PC-3 (cell line): ENCODE data around the gene CHD6. TPM values are rescaled to one million over a fixed set of nuclear protein-coding genes. Genes with fewer than 3 reads are reported as not detected.

ENCODE experiments used
- ATAC-seq: fragments of 200-7000 bp; cut with Tn5 transposase; 2 replicates; pipeline ENCODE4 v1.9.1; 2020; ENCODE audit warnings: mild to moderate bottlenecking, moderate library complexity
- BruUV-seq: library from RNA; stranded (reverse); fragments of 400-500 nt; replicated peaks from 2 replicates; lab custom pipeline; 2021; lab: Mats Ljungman, UMichigan
- CTCF ChIA-PET: fragments of 300-600 bp; sonication (Branson Sonifier 250); formaldehyde crosslinking; loops from one replicate; lab custom pipeline; 2022; ENCODE audit warnings: antibody characterized with exemption; lab: Charles Lee
- POLR2A ChIA-PET: fragments of 300-600 bp; sonication (Branson Sonifier 250); formaldehyde crosslinking; loops from one replicate; lab custom pipeline; 2022; ENCODE audit warnings: antibody characterized with exemption; ENCODE audit not compliant: unreplicated experiment; lab: Charles Lee
- DNase-seq: peaks from one replicate; pipeline ENCODE4 v3.0.0-alpha.2; 2015
- H2AFZ ChIP-seq: fragments of 300-600 bp; sonication (generic); 2 replicates; pipeline ENCODE4 v1.6.0; 2016; ENCODE audit warnings: antibody characterized with exemption, low read length
- H3F3A ChIP-seq: fragments of 300-600 bp; sonication (generic); one replicate; pipeline ENCODE4 v1.6.0; 2017; ENCODE audit warnings: antibody characterized with exemption, low read length, control low read depth, mild to moderate bottlenecking; ENCODE audit not compliant: unreplicated experiment
- H3K27ac ChIP-seq: fragments of 300-600 bp; sonication (generic); 2 replicates; pipeline ENCODE4 v1.5.1; 2016; ENCODE audit warnings: mild to moderate bottlenecking, low read length
- H3K27me3 ChIP-seq: fragments of 300-600 bp; sonication (generic); 2 replicates; pipeline ENCODE4 v1.6.1; 2016; ENCODE audit warnings: low read length, mixed read lengths
- H3K36me3 ChIP-seq: fragments of 300-600 bp; sonication (generic); 2 replicates; pipeline ENCODE4 v1.6.1; 2016; ENCODE audit warnings: low read depth, mixed run types, low read length, mixed read lengths
- H3K4me1 ChIP-seq: fragments of 300-600 bp; sonication (generic); 2 replicates; pipeline ENCODE4 v1.5.1; 2016; ENCODE audit warnings: low read length; ENCODE audit not compliant: insufficient read depth
- H3K4me2 ChIP-seq: fragments of 300-600 bp; sonication (generic); 2 replicates; pipeline ENCODE4 v1.6.0; 2016; ENCODE audit warnings: low read length
- H3K4me3 ChIP-seq: fragments of 300-600 bp; sonication (generic); 2 replicates; pipeline ENCODE4 v1.5.1; 2016; ENCODE audit warnings: mild to moderate bottlenecking, low read length, mixed read lengths
- H3K79me2 ChIP-seq: fragments of 300-600 bp; sonication (generic); 2 replicates; pipeline ENCODE4 v1.6.1; 2017; ENCODE audit warnings: low read length, mixed read lengths
- H3K9ac ChIP-seq: fragments of 300-600 bp; sonication (generic); 2 replicates; pipeline ENCODE4 v1.6.0; 2016; ENCODE audit warnings: mild to moderate bottlenecking, low read length
- H3K9me2 ChIP-seq: fragments of 300-600 bp; sonication (generic); replicated peaks from 2 replicates; pipeline ENCODE4 v1.6.1; 2016; ENCODE audit warnings: mixed run types, low read length, mixed read lengths
- H3K9me3 ChIP-seq: fragments of 300-600 bp; sonication (generic); 2 replicates; pipeline ENCODE4 v1.6.1; 2016; ENCODE audit warnings: low read length, mixed read lengths
- H4K20me1 ChIP-seq: fragments of 300-600 bp; sonication (generic); 2 replicates; pipeline ENCODE4 v1.6.1; 2016; ENCODE audit warnings: low read length, mixed read lengths
- CTCF ChIP-seq: fragments of 300-600 bp; sonication (generic); conservative IDR thresholded peaks from 2 replicates; pipeline ENCODE4 v1.5.1; 2017; ENCODE audit warnings: antibody characterized with exemption, low read depth, mild to moderate bottlenecking, low read length
- EZH2 ChIP-seq: fragments of 300-600 bp; sonication (generic); IDR thresholded peaks from one replicate; pipeline ENCODE4 v1.6.1; 2017; ENCODE audit warnings: antibody characterized with exemption, mild to moderate bottlenecking, low read length; ENCODE audit not compliant: unreplicated experiment
- EZH2phosphoT487 ChIP-seq: fragments of 300-600 bp; sonication (generic); IDR thresholded peaks from 2 replicates; pipeline ENCODE4 v1.6.1; 2018; ENCODE audit warnings: mild to moderate bottlenecking, antibody characterized with exemption, low read length, borderline replicate concordance
- intact Hi-C: fragments of 100-400 bp; cut with micrococcal nuclease; formaldehyde crosslinking; loops from 2 replicates; pipeline ENCODE4 v1.9.0; 2023
- total RNA-seq: library from RNA; depleted of rRNA; stranded (reverse); fragments of >200 nt; gene quantifications from 2 replicates; pipeline ENCODE4 v1.2.3, GENCODE V29; 2014

CHD6 gene
- total RNA-seq, 1 experiment from 2014 or later, result 19.5 TPM

DNA sequence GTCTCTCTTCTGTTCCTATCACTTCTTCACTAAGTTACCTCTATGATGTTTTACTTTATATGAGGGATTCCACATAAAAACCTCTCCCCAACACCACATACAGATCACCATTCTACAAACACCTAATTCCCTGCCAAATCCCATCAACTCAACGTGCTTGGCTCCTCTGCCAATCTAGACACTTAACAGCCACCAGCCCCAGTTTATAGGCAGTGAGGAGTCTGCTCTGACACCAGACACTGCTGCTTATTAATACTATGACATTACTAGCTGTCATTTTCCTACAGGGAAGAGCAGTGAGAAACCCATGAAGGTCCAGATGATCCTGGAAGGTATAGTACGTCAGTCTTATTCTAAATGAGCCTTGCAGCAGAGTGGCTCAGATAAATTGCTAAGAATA, 104.3 kb downstream of the CHD6 start:
- H3K79me2 ChIP-seq, result no peaks in the 10 kb centered on the region; the same call in 1 of the 2 replicates
- H3K27me3 ChIP-seq, result no peaks in the 10 kb centered on the region
- intact Hi-C loops, result no loop called here
- no peaks in the 10 kb centered on the region for H3F3A ChIP-seq
- ChIA-PET POLR2A (no interaction called here), CTCF (no interaction called here)
- ATAC-seq (no peak), DNase-seq (no peak)
- H3K27ac ChIP-seq, result no peak overlapping the region
- no TSS peak for BruUV-seq
- no peaks in the 10 kb centered on the region for H3K4me1 ChIP-seq
- no peak overlapping the region for H3K4me3 ChIP-seq
- H4K20me1 ChIP-seq, result no peaks in the 10 kb centered on the region
- H2AFZ ChIP-seq, result no peak overlapping the region
- TF ChIP-seq CTCF (no peak), EZH2 (no peak), EZH2phosphoT487 (no peak)
- no peak overlapping the region for H3K9ac ChIP-seq
- H3K4me2 ChIP-seq, result no peak overlapping the region
- 0 out of 2 replicates have a peak, but pooled peaks cover 4% of the 10 kb centered on the region for H3K36me3 ChIP-seq
- H3K9me2 ChIP-seq, result no peaks in the 10 kb centered on the region
- no peaks in the 10 kb centered on the region for H3K9me3 ChIP-seq

- H3K27me3 ChIP-seq, result no peaks in the 10 kb centered on the region
- H3K9me2 ChIP-seq, result no peaks in the 10 kb centered on the region
- no peaks in the 10 kb centered on the region for H4K20me1 ChIP-seq
- H3K4me3 ChIP-seq, result no peak overlapping the region
- TF ChIP-seq CTCF (no peak), EZH2 (no peak), EZH2phosphoT487 (no peak)
- no peak overlapping the region for H3K9ac ChIP-seq
- no peak overlapping the region for H2AFZ ChIP-seq
- no TSS peak for BruUV-seq
- ATAC-seq (no peak), DNase-seq (no peak)
- intact Hi-C loops, result no loop called here
- H3K4me2 ChIP-seq, result no peak overlapping the region
- POLR2A ChIA-PET, result no interaction called here
- no peak overlapping the region for H3K27ac ChIP-seq
- no peaks in the 10 kb centered on the region for H3K4me1 ChIP-seq
- CTCF ChIA-PET, result no interaction called here
- H3K9me3 ChIP-seq, result no peaks in the 10 kb centered on the region
- 0 out of 2 replicates have a peak, but pooled peaks cover 4% of the 10 kb centered on the region for H3K36me3 ChIP-seq
- H3F3A ChIP-seq, result no peaks in the 10 kb centered on the region
- no peaks in the 10 kb centered on the region for H3K79me2 ChIP-seq
Measured at GRCh38 chr20:41512624-41513023, 105.6 kb downstream of the CHD6 start.

- intact Hi-C loops, result no loop called here
- no peak for TF ChIP-seq CTCF
Measured at GRCh38 chr20:41510847-41511450, 107.2 kb downstream of the CHD6 start.

More at GRCh38 chr20:41510847-41511450, 107.2 kb downstream of the CHD6 start:
- ChIA-PET CTCF (no interaction called here), POLR2A (no interaction called here)
- Histone ChIP-seq H4K20me1 (no peaks in the 10 kb centered on the region), H3K9me2 (no peaks in the 10 kb centered on the region), H2AFZ (no peak overlapping the region), H3K4me2 (no peak overlapping the region), H3K9ac (no peak overlapping the region), H3K27ac (no peak overlapping the region), H3K36me3 (0 out of 2 replicates have a peak, but pooled peaks cover 4% of the 10 kb centered on the region), H3K9me3 (no peaks in the 10 kb centered on the region), H3K4me3 (no peak overlapping the region), H3K4me1 (no peaks in the 10 kb centered on the region), H3K79me2 (no peaks in the 10 kb centered on the region), H3F3A (no peaks in the 10 kb centered on the region), H3K27me3 (no peaks in the 10 kb centered on the region)
- ATAC-seq (no peak), DNase-seq (no peak)
- no TSS peak for BruUV-seq
